ENCODE measurements around the gene TOP3B. TPM values are rescaled to one million over a fixed set of nuclear protein-coding genes. Genes with fewer than 3 reads are reported as not detected.

The TOP3B gene
- total and polyA plus RNA-seq, 2 experiments from 2014 or later: 35.7 to 77.7 TPM

- H3K4me1 ChIP-seq (ENCODE audit: insufficient read depth): no peaks in the 10 kb centered on the region
- no peak for TF ChIP-seq JUNB (IDR thresholded peaks at IDR 0.05; ENCODE audit: unreplicated experiment)
- TF ChIP-seq CTCF (conservative IDR thresholded peaks at IDR 0.05; ENCODE audit: low read depth in 2 of 2): no peak
- TF ChIP-seq NANOG (IDR thresholded peaks at IDR 0.05; ENCODE audit: borderline replicate concordance): no peak
- H4K20me1 ChIP-seq (replicated peaks; ENCODE audit: insufficient read depth): no peaks in the 10 kb centered on the region
- no peak for ATAC-seq
- Mint-ChIP-seq H3K27me3 (ENCODE audit: insufficient read depth, low read depth, poor library complexity) (peaks cover 85% of the 10 kb centered on the region), H3K4me1 (peaks cover 3% of the 10 kb centered on the region; the same call in 2 of the 3 replicates), H3K4me3 (no peak overlapping the region), H3K27ac (no peak overlapping the region), H3K9me3 (no peaks in the 10 kb centered on the region; the same call in 2 of the 3 replicates), H3K36me3 (ENCODE audit: low read depth) (no peaks in the 10 kb centered on the region)
- H3K27ac ChIP-seq (ENCODE audit: low read depth): no peak overlapping the region
- no peak overlapping the region for H2AFZ ChIP-seq
- no peak overlapping the region for H3K4me2 ChIP-seq
- H3F3A ChIP-seq (replicated peaks; ENCODE audit: low read depth): no peaks in the 10 kb centered on the region
- no peak for DNase-seq (ENCODE audit: low spot score)
- 0 out of 2 replicates have a peak, but pooled peaks cover 8% of the 10 kb centered on the region for H3K9me2 ChIP-seq (ENCODE audit: insufficient read depth)
- H3K79me2 ChIP-seq (replicated peaks; ENCODE audit: insufficient read depth): no peaks in the 10 kb centered on the region
- no peaks in the 10 kb centered on the region for H3K36me3 ChIP-seq (ENCODE audit: insufficient read depth)
- H3K27me3 ChIP-seq (ENCODE audit: insufficient read depth): peaks cover 100% of the 10 kb centered on the region
- H3K4me3 ChIP-seq: no peak overlapping the region
Observed at GRCh38 chr22:22003233-22003632, 20.6 kb upstream of the TOP3B start.

- H3K36me3 ChIP-seq (ENCODE audit: insufficient read depth): no peaks in the 10 kb centered on the region
- H3K27ac Mint-ChIP-seq: no peak overlapping the region
Observed at GRCh38 chr22:22002526-22003055, 20.0 kb upstream of the TOP3B start.

More at GRCh38 chr22:22002526-22003055, 20.0 kb upstream of the TOP3B start:
- Mint-ChIP-seq H3K4me3 (no peak overlapping the region), H3K9me3 (no peaks in the 10 kb centered on the region; the same call in 2 of the 3 replicates), H3K4me1 (peaks cover 3% of the 10 kb centered on the region; the same call in 2 of the 3 replicates), H3K36me3 (ENCODE audit: low read depth) (no peaks in the 10 kb centered on the region), H3K27me3 (ENCODE audit: insufficient read depth, low read depth, poor library complexity) (peaks cover 86% of the 10 kb centered on the region)
- Histone ChIP-seq H3K27ac (ENCODE audit: low read depth) (no peak overlapping the region), H3K4me3 (no peak overlapping the region), H3K9me2 (ENCODE audit: insufficient read depth) (0 out of 2 replicates have a peak, but pooled peaks cover 8% of the 10 kb centered on the region), H3F3A (replicated peaks; ENCODE audit: low read depth) (no peaks in the 10 kb centered on the region), H4K20me1 (replicated peaks; ENCODE audit: insufficient read depth) (no peaks in the 10 kb centered on the region), H3K27me3 (ENCODE audit: insufficient read depth) (peaks cover 100% of the 10 kb centered on the region), H3K4me2 (no peak overlapping the region), H3K79me2 (replicated peaks; ENCODE audit: insufficient read depth) (no peaks in the 10 kb centered on the region), H2AFZ (no peak overlapping the region), H3K4me1 (ENCODE audit: insufficient read depth) (no peaks in the 10 kb centered on the region)
- no peak for DNase-seq (ENCODE audit: low spot score)
- ATAC-seq: no peak
- TF ChIP-seq ZNF114 (CRISPR knock-in tag; IDR thresholded peaks at IDR 0.05): no peak
- no peak for TF ChIP-seq POLR2AphosphoS5 (IDR thresholded peaks at IDR 0.05; ENCODE audit: low read depth)
- no peak for TF ChIP-seq EZH2 (IDR thresholded peaks at IDR 0.05; ENCODE audit: low read depth, unreplicated experiment)
- no peak for TF ChIP-seq STAT1 (IDR thresholded peaks at IDR 0.05; ENCODE audit: unreplicated experiment)
- no peak for TF ChIP-seq JUNB (IDR thresholded peaks at IDR 0.05; ENCODE audit: unreplicated experiment)
- no peak for TF ChIP-seq ZNF462 (CRISPR knock-in tag; IDR thresholded peaks at IDR 0.05)
- TF ChIP-seq EZH2phosphoT487 (IDR thresholded peaks at IDR 0.05; ENCODE audit: unreplicated experiment): no peak
- no peak for TF ChIP-seq CTCF (conservative IDR thresholded peaks at IDR 0.05; ENCODE audit: low read depth in 2 of 2)
- TF ChIP-seq CREB1 (CRISPR knock-in tag; IDR thresholded peaks at IDR 0.05; ENCODE audit: low read depth): no peak
- TF ChIP-seq NANOG (IDR thresholded peaks at IDR 0.05; ENCODE audit: borderline replicate concordance): no peak

All from GM23338 (cell line).